GM12892 (cell line): Measurements from ENCODE around the gene ALPK3.

Experiments
- POLR2A ChIP-seq: IDR thresholded peaks from 2 replicates; pipeline ENCODE4 v1.6.1; 2011; ENCODE audit warnings: low read depth, low read length, control low read depth
- POLR2AphosphoS5 ChIP-seq: IDR thresholded peaks from 2 replicates; pipeline ENCODE4 v1.6.1; 2011; ENCODE audit warnings: low read depth, low read length, control low read depth

DNA sequence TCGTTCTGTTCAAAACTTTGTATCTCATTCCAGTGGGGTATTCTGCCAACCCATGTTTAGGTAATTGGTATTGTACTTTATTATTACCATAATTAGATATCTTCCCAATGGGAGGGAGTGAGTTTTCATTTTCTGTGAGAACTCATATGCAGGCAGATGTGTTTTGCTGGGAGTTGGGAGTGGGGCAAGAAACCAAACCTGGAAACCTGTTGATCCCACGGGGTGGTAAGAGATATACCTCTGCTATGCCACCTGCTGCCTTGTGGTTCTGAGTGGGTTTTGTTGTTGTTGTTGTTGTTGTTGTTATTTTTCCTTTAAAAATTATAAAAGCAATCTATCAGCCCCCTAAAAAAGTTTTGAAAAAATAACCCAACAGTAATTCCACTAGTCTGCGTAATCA lies 36.7 kb upstream of the ALPK3 start:
- TF ChIP-seq POLR2AphosphoS5 = no peak
- TF ChIP-seq POLR2A = no peak
